AG10803 (cell line): ENCODE data around the gene C20orf202.

ENCODE experiments used
- DNase-seq: peaks from one replicate; pipeline ENCODE4 v3.0.0; 2010; ENCODE audit warnings: low read depth
- H3K4me3 ChIP-seq: 2 replicates; pipeline ENCODE4 v1.5.1; 2011; ENCODE audit warnings: mild to moderate bottlenecking, low read length, control low read depth
- CTCF ChIP-seq: conservative IDR thresholded peaks from 2 replicates; pipeline ENCODE4 v1.5.1; 2011; ENCODE audit warnings: mild to moderate bottlenecking, low read length, control low read depth, inconsistent platforms

C20orf202 gene

GRCh38 chr20:1173698-1174097 is 29.6 kb upstream of the C20orf202 start:
- no peak for TF ChIP-seq CTCF
- no peak overlapping the region for H3K4me3 ChIP-seq
- no peak for DNase-seq

GRCh38 chr20:1174787-1175186 is 28.5 kb upstream of the C20orf202 start:
- no peak overlapping the region for H3K4me3 ChIP-seq
- DNase-seq, result no peak
- TF ChIP-seq CTCF, result no peak

- H3K4me3 ChIP-seq, result no peak overlapping the region
- no peak for TF ChIP-seq CTCF
- DNase-seq, result no peak
Observed at GRCh38 chr20:1177680-1178079, 25.6 kb upstream of the C20orf202 start.

GRCh38 chr20:1178103-1178502 is 25.2 kb upstream of the C20orf202 start:
- H3K4me3 ChIP-seq, result no peak overlapping the region
- TF ChIP-seq CTCF, result no peak
- no peak for DNase-seq

- DNase-seq, result no peak
- H3K4me3 ChIP-seq, result no peak overlapping the region
- TF ChIP-seq CTCF, result no peak
Observed at GRCh38 chr20:1178623-1179022, 24.6 kb upstream of the C20orf202 start.

GRCh38 chr20:1180949-1181348 is 22.3 kb upstream of the C20orf202 start:
- no peak for TF ChIP-seq CTCF
- no peak overlapping the region for H3K4me3 ChIP-seq
- no peak for DNase-seq

GRCh38 chr20:1182106-1182505 is 21.1 kb upstream of the C20orf202 start:
- DNase-seq, result no peak
- no peak overlapping the region for H3K4me3 ChIP-seq
- no peak for TF ChIP-seq CTCF
